Jurkat, Clone E6-1 (cell line): ENCODE data around the gene TRAPPC2L.

Experiments used
- DNase-seq: peaks from one replicate; pipeline ENCODE4 v3.0.0-alpha.2; 2011; ENCODE audit warnings: low read depth, low spot score
- H3K4me3 ChIP-seq: 2 replicates; pipeline ENCODE4 v1.5.1; 2011; ENCODE audit warnings: mild to moderate bottlenecking, low read length, control low read depth, moderate library complexity

Gene TRAPPC2L

GRCh38 chr16:88870608-88871348, 13.9 kb downstream of the TRAPPC2L start:
- H3K4me3 ChIP-seq: no peak overlapping the region
- no peak for DNase-seq

GRCh38 chr16:88871349-88871702, 14.4 kb downstream of the TRAPPC2L start:
- no peak overlapping the region for H3K4me3 ChIP-seq
- DNase-seq: no peak

GRCh38 chr16:88871730-88872416, 14.9 kb downstream of the TRAPPC2L start:
- no peak overlapping the region for H3K4me3 ChIP-seq
- DNase-seq: no peak

- no peak overlapping the region for H3K4me3 ChIP-seq
- no peak for DNase-seq
Measured at GRCh38 chr16:88872650-88873331, 15.9 kb downstream of the TRAPPC2L start.

- H3K4me3 ChIP-seq: no peak overlapping the region
- DNase-seq: no peak
Measured at GRCh38 chr16:88874938-88875599, 18.1 kb downstream of the TRAPPC2L start.

- no peak overlapping the region for H3K4me3 ChIP-seq
- no peak for DNase-seq
Measured at GRCh38 chr16:88875703-88876234, 18.8 kb downstream of the TRAPPC2L start.

GRCh38 chr16:88876942-88877526, 20.1 kb downstream of the TRAPPC2L start:
- no peak for DNase-seq
- H3K4me3 ChIP-seq: no peak overlapping the region

- H3K4me3 ChIP-seq: no peak overlapping the region
- DNase-seq: no peak
Measured at GRCh38 chr16:88877564-88878289, 20.8 kb downstream of the TRAPPC2L start.

GRCh38 chr16:88878356-88878755, 21.4 kb downstream of the TRAPPC2L start:
- no peak for DNase-seq
- no peak overlapping the region for H3K4me3 ChIP-seq

- no peak overlapping the region for H3K4me3 ChIP-seq
- no peak for DNase-seq
Measured at GRCh38 chr16:88878967-88879787, 22.2 kb downstream of the TRAPPC2L start.

- no peak overlapping the region for H3K4me3 ChIP-seq
- DNase-seq: no peak
Measured at GRCh38 chr16:88879788-88880055, 22.8 kb downstream of the TRAPPC2L start.

GRCh38 chr16:88880226-88881006, 23.5 kb downstream of the TRAPPC2L start:
- H3K4me3 ChIP-seq: no peak overlapping the region
- DNase-seq: no peak

GRCh38 chr16:88881007-88881615, 24.2 kb downstream of the TRAPPC2L start:
- no peak for DNase-seq

GRCh38 chr16:88881675-88882357, 24.9 kb downstream of the TRAPPC2L start:
- DNase-seq: no peak
- H3K4me3 ChIP-seq: no peak overlapping the region

More at GRCh38 chr16:88881007-88881615, 24.2 kb downstream of the TRAPPC2L start:
- no peak overlapping the region for H3K4me3 ChIP-seq

GRCh38 chr16:88882358-88883030, 25.6 kb downstream of the TRAPPC2L start:
- no peak overlapping the region for H3K4me3 ChIP-seq
- DNase-seq: peak; percentile 35
